ENCODE results near the gene C11orf97.

Gene C11orf97, protein sequence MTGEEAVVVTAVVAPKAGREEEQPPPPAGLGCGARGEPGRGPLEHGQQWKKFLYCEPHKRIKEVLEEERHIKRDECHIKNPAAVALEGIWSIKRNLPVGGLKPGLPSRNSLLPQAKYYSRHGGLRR

DNA sequence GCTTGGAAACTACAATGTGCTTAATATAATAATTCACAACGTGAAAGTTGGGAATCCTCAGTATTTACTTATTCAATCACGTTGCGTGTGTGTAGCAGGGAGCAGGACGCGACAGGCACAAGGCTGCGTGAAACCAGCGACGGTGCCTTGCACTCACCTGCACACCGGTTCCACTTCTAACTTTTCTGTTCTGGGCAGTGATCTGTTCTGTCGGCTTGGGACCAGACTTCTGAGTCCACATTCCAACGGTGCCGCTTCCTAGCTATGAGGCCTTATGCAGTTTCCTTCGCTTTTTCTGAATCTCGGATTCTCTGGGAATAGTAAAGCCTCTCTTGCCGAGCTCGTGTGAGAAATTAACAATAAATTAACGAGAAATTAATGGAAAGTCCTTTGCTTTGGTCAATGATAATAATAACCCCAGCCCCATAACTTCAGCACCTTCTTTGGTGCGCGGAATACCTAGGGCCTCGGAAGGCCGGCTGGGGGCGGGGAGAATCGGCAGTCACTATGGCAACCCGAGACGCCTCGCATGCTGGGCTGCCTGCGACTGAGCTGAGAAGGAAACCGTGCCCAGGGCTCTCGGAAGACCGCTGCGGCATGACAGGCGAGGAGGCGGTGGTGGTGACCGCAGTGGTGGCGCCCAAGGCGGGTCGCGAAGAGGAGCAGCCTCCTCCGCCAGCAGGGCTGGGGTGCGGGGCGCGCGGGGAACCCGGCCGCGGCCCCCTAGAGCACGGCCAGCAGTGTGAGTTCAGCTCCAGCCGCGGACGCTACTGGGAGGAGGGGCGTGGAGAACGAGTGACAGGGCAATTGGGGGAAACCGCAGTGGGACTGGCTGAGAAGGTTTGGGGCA lies at the start of gene C11orf97:
C11orf97 (plus strand) TSS at position 530 of the 850 bp plus-strand sequence; CDS start at position 598, 68 bp downstream.
- TF ChIP-seq, protein P1, sequence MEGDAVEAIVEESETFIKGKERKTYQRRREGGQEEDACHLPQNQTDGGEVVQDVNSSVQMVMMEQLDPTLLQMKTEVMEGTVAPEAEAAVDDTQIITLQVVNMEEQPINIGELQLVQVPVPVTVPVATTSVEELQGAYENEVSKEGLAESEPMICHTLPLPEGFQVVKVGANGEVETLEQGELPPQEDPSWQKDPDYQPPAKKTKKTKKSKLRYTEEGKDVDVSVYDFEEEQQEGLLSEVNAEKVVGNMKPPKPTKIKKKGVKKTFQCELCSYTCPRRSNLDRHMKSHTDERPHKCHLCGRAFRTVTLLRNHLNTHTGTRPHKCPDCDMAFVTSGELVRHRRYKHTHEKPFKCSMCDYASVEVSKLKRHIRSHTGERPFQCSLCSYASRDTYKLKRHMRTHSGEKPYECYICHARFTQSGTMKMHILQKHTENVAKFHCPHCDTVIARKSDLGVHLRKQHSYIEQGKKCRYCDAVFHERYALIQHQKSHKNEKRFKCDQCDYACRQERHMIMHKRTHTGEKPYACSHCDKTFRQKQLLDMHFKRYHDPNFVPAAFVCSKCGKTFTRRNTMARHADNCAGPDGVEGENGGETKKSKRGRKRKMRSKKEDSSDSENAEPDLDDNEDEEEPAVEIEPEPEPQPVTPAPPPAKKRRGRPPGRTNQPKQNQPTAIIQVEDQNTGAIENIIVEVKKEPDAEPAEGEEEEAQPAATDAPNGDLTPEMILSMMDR (IDR thresholded peaks at IDR 0.05; ENCODE audit: borderline replicate concordance, insufficient read depth, low read depth, low read length), result no peak

DNA sequence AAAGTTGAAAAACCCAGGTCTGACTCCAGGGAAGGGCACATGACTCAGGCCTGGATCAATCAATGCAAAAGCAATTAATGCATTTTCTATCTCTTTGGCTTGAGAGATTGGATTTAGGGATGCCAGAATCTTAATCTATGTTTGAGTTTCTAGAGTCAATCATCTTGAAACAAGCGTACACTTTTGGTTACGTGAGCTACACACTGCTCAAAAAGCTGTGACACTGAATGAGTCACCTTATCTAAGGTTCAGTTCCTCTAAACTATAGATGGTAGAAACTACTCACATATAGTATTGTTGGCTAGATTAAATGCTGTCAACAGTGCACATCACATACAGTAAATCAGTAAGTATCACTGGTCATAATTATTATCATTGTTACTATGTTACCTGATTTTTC lies 42.8 kb upstream of the C11orf97 start:
- TF ChIP-seq, protein P1 (IDR thresholded peaks at IDR 0.05; ENCODE audit: borderline replicate concordance, insufficient read depth, low read depth, low read length), result no peak
- no peak overlapping the region for H3K4me3 ChIP-seq (ENCODE audit: low read depth, low read length)

More for the DNA sequence above, at the start of gene C11orf97:
- no peak within 1 kb of the TSS for H3K4me3 ChIP-seq (ENCODE audit: low read depth, low read length)

DNA sequence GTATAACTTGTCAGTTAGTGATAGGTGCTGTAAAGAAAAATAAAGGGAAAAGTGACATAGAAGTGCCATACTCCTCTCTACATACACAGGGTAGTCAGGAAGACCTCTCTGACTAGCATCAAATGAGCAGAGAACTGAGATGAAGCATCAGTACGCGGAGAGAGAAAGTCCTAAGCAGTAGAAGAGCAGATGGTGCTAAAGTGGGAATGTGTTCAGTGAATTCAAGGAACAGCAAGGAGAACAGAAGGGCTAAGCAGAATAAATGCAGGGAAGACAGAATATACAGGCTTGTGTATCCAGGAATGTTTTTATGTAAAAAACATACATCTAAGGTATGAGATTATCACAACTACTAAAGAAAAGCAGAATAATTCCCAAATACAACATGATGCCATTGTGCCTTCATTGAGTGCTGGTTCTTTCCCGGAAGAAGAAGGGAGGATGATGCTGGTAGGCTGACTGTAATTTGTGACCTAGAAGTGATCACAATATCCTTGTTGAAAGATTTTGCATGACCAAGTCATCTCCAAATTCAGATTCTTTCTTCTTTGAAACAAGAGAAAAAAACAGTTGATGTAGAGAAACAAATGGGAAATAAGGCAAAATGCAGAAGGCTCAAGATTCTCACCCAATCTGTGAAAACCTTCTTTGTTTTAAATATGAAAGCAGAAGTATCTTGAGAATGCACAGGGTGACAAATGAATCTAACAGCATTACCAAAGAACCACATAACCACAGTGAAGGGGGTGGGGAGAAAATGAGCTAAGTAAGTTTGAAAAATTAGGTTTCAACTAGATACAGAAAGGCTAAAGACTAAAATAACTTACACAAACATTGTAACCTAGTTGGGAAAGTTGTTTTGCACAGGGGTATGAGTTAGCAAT lies 39.1 kb upstream of the C11orf97 start:
- no peak overlapping the region for H3K4me3 ChIP-seq (ENCODE audit: low read depth, low read length)
- TF ChIP-seq, protein P1 (IDR thresholded peaks at IDR 0.05; ENCODE audit: borderline replicate concordance, insufficient read depth, low read depth, low read length), result no peak

DNA sequence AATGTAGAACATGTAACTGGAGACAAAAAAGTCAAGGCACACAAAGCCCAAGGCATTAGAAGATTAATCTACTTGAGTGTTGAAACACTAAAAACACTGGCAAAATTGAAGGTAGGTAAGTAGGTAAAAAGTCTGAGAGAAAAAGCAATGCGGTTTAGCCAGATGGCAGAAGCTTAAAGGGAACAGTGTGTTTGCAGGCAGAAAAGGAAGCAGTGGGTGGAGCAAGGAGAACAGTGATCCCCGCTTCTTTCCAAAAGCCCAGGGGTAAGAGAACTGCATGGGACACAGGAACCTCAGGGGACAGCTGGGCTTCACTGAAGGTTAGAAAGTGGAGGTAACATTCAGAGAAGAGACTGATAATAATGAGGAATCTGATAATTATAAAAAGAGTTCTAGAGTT lies 34.6 kb upstream of the C11orf97 start:
- no peak overlapping the region for H3K4me3 ChIP-seq (ENCODE audit: low read depth, low read length)
- TF ChIP-seq, protein P1 (IDR thresholded peaks at IDR 0.05; ENCODE audit: borderline replicate concordance, insufficient read depth, low read depth, low read length), result no peak

DNA sequence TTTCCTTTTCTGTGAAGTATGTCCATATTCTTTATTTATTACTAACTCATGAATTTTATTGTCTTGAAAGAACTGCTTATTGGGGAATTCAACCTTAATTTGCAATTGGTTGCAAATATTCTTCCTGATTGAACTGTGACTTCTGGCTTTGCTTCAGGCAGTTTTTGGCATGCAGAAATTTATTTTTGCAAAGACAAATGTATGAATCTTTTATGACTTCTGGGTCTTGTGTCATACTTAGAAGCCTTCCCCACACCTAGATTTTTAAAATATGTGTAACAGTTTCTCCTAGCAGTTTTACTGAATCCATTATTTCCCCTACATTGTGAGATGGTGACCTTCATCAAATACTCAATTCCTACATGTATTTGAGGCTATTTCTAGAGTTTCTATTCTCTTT lies 30.9 kb upstream of the C11orf97 start:
- no peak overlapping the region for H3K4me3 ChIP-seq (ENCODE audit: low read depth, low read length)
- TF ChIP-seq, protein P1 (IDR thresholded peaks at IDR 0.05; ENCODE audit: borderline replicate concordance, insufficient read depth, low read depth, low read length), result no peak

DNA sequence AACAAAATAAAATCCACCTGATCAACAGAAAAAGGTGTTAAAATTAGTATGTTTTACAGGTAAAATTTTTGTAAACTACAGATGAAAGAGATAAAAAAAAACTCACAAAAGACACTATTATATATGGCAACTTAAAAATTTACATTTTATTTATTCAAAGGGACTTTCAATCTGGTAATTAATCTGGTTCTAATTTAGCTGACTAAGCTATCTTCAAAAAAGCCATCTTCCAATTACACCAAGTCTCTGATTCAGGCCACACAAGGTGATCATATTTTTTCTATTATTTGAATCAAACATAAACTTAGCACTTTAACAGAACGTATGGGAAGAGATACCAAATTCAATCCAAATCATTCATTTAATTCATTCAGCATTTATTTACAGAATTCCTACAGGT lies 26.2 kb upstream of the C11orf97 start:
- no peak overlapping the region for H3K4me3 ChIP-seq (ENCODE audit: low read depth, low read length)
- TF ChIP-seq, protein P1 (IDR thresholded peaks at IDR 0.05; ENCODE audit: borderline replicate concordance, insufficient read depth, low read depth, low read length), result no peak

All from GM12875 (cell line).